K562 (cell line): ENCODE measurements around the gene PSMD8. TPM values are rescaled to one million over a fixed set of nuclear protein-coding genes. Genes with fewer than 3 reads are reported as not detected.

Experiments used
- ATAC-seq: fragments of 200-7000 bp; cut with Tn5 transposase; 3 replicates; pipeline ENCODE4 v1.9.1; 2020; ENCODE audit warnings: moderate library complexity
- BruUV-seq: library from RNA; stranded (reverse); fragments of 400-500 nt; replicated peaks from 2 replicates; lab custom pipeline; 2021; lab: Mats Ljungman, UMichigan
- CTCF ChIA-PET: fragments of 300-600 bp; formaldehyde crosslinking; extraction: SDS; loops from one replicate; lab custom pipeline; 2021; ENCODE audit warnings: low intra/inter-chr PET ratio; lab: Yijun Ruan, JAX
- POLR2A ChIA-PET: fragments of 300-600, 350-650 bp; sonication (Branson Sonifier 250); formaldehyde crosslinking; extraction: SDS; loops from one replicate; lab custom pipeline; 2021; ENCODE audit warnings: antibody characterized with exemption, inconsistent platforms; lab: Yijun Ruan, JAX
- DNase-seq, 4 experiments: peaks; one replicate each; pipeline versions ENCODE4 v3.0.0 to v3.0.0-alpha.2; 2011 to 2018; ENCODE audit warnings: low spot score in 3 of 4, mixed read lengths in 3 of 4; ENCODE audit errors: extremely low read depth in 1 of 4
- FAIRE-seq: peaks from 2 replicates; lab custom pipeline; 2011; peaks lifted over from hg19 to GRCh38; lab: Jason Lieb, UNC
- H2AFZ ChIP-seq: 2 replicates; pipeline ENCODE4 v1.6.0; 2011; ENCODE audit warnings: low read depth, low read length, control low read depth, inconsistent platforms
- H3K27ac ChIP-seq: fragments of 200-600 bp; 3 replicates; pipeline ENCODE4 v1.8.0; 2011; ENCODE audit warnings: low read depth, mild to moderate bottlenecking, control low read depth, inconsistent platforms, low read length, moderate library complexity, mixed read lengths; ENCODE audit errors: extremely low read depth
- H3K27me3 ChIP-seq, 2 experiments: fragments of 300-600 bp in 1 of 2; 2 replicates in 1 of 2; 3 replicates in 1 of 2; pipeline versions ENCODE4 v1.6.0 to v1.8.0; 2011; ENCODE audit warnings: inconsistent platforms in 2 of 2, low read length in 2 of 2, mild to moderate bottlenecking in 1 of 2, mixed read lengths in 1 of 2, moderate library complexity in 1 of 2; ENCODE audit not compliant: control insufficient read depth in 2 of 2, insufficient read depth in 2 of 2
- H3K36me3 ChIP-seq: fragments of 300-600 bp; 3 replicates; pipeline ENCODE4 v1.8.0; 2011; ENCODE audit warnings: mild to moderate bottlenecking, low read length, inconsistent platforms; ENCODE audit not compliant: control insufficient read depth, insufficient read depth
- H3K4me1 ChIP-seq, 2 experiments: fragments of 200-600 bp in 1 of 2; replicated peaks in 1 of 2; 2 replicates in 1 of 2; 3 replicates in 1 of 2; pipeline versions ENCODE4 v1.5.1 to v1.8.0; 2011; ENCODE audit warnings: inconsistent platforms in 2 of 2, low read length in 2 of 2, mild to moderate bottlenecking in 1 of 2, mixed read lengths in 1 of 2, moderate library complexity in 1 of 2; ENCODE audit not compliant: control insufficient read depth in 2 of 2, insufficient read depth in 2 of 2
- H3K4me2 ChIP-seq: 2 replicates; pipeline ENCODE4 v1.6.1; 2011; ENCODE audit warnings: low read length, control low read depth, inconsistent platforms, mixed read lengths; ENCODE audit not compliant: insufficient read depth
- H3K4me3 ChIP-seq: fragments of 200-600 bp; sonication (generic), shearing (Covaris generic); 2 replicates; pipeline ENCODE4 v1.5.1; 2016; ENCODE audit warnings: control low read depth, inconsistent platforms
- H3K79me2 ChIP-seq: fragments of 200-600 bp; 3 replicates; pipeline ENCODE4 v1.8.0; 2011; ENCODE audit warnings: low read length, inconsistent platforms; ENCODE audit not compliant: control insufficient read depth, insufficient read depth
- H3K9ac ChIP-seq, 2 experiments: 2 replicates each; pipeline versions ENCODE4 v1.6.0 to v1.6.1; 2011; ENCODE audit warnings: low read depth in 2 of 2, low read length in 2 of 2, control low read depth in 1 of 2, inconsistent platforms in 1 of 2, mild to moderate bottlenecking in 1 of 2, mixed read lengths in 1 of 2; ENCODE audit not compliant: insufficient read depth in 1 of 2
- H3K9me1 ChIP-seq: one replicate; pipeline ENCODE4 v1.6.0; 2011; ENCODE audit warnings: inconsistent platforms, mild to moderate bottlenecking, low read length, moderate library complexity; ENCODE audit not compliant: control insufficient read depth, insufficient read depth
- H3K9me3 ChIP-seq: replicated peaks from 2 replicates; pipeline ENCODE4 v1.5.1; 2011; ENCODE audit warnings: low read depth, low read length, inconsistent platforms; ENCODE audit not compliant: control insufficient read depth, insufficient read depth
- H4K20me1 ChIP-seq: replicated peaks from 2 replicates; pipeline ENCODE4 v1.6.1; 2011; ENCODE audit warnings: low read length, inconsistent platforms, mixed read lengths; ENCODE audit not compliant: control insufficient read depth, insufficient read depth
- EGR1 ChIP-seq: fragments of 450-650 bp; conservative IDR thresholded peaks from 2 replicates; pipeline ENCODE4 v1.6.1; 2017; ENCODE audit warnings: mild to moderate bottlenecking
- FUS ChIP-seq: fragments of 200-400 bp; formaldehyde crosslinking; optimal IDR thresholded peaks from 2 replicates; pipeline ENCODE3; 2017; ENCODE audit warnings: low read depth, low read length
- KLF6 ChIP-seq: fragments of 250-450 bp; sonication (Bioruptor Pico); IDR thresholded peaks from 2 replicates; pipeline ENCODE4 v1.4.0; 2020; ENCODE audit warnings: mild to moderate bottlenecking, moderate library complexity, borderline replicate concordance
- MAFK ChIP-seq: IDR thresholded peaks from 2 replicates; pipeline ENCODE4 v1.6.1; 2011; ENCODE audit warnings: low read length, improper control_type of control experiment
- NFRKB ChIP-seq: fragments of 450-650 bp; IDR thresholded peaks from 2 replicates; pipeline ENCODE4 v1.6.1; 2016; ENCODE audit warnings: low read depth
- POLR2G ChIP-seq: fragments of 200-400 bp; formaldehyde crosslinking; IDR thresholded peaks from 2 replicates; pipeline ENCODE4 v1.6.1; 2017; ENCODE audit warnings: low read depth, mild to moderate bottlenecking, antibody characterized with exemption, low read length, moderate library complexity
- RBFOX2 ChIP-seq: fragments of 200-400 bp; formaldehyde crosslinking; IDR thresholded peaks from 2 replicates; pipeline ENCODE4 v1.6.1; 2017; ENCODE audit warnings: low read depth, mild to moderate bottlenecking, low read length, moderate library complexity
- RBM22 ChIP-seq: fragments of 200-400 bp; formaldehyde crosslinking; IDR thresholded peaks from 2 replicates; pipeline ENCODE4 v1.6.1; 2018; ENCODE audit warnings: low read length, low read depth; ENCODE audit not compliant: poor library complexity, severe bottlenecking
- TARDBP ChIP-seq: fragments of 450-650 bp; IDR thresholded peaks from 2 replicates; pipeline ENCODE4 v1.6.1; 2016
- TCF7 ChIP-seq: sonication (generic); IDR thresholded peaks from 2 replicates; pipeline ENCODE4 v1.6.1; 2016; ENCODE audit warnings: antibody characterized with exemption, borderline replicate concordance
- WGBS: fragments of 100-300 bp; shearing (Covaris generic); methylation state at CpG from one replicate; pipeline ENCODE4 v1.1.6; 2016; ENCODE audit warnings: low coverage, mixed read lengths; ENCODE audit not compliant: insufficient coverage; ENCODE audit errors: missing lambda C conversion rate; 5-methylcytosine and 5-hydroxymethylcytosine counted together
- in situ Hi-C: fragments of 300-500 bp; cut with MboI; formaldehyde crosslinking; loops from 4 replicates; pipeline ENCODE4 v1.15.0; 2018; ENCODE audit warnings: inconsistent platforms, mixed read lengths
- intact Hi-C: fragments of 100-400 bp; cut with micrococcal nuclease; formaldehyde crosslinking; loops from 2 replicates; pipeline ENCODE4 v1.14.2; 2022
- polyA plus RNA-seq, 8 experiments: library from polyadenylated mRNA; depleted of rRNA in 4 of 8; stranded (reverse) in 5 of 8; unstranded in 3 of 8; fragments of >200 nt; fragmentation: Nextera tagmentation in 2 of 8; fragmentation: Illumina TruSeq in 1 of 8; extraction: Ambion mirVana in 2 of 8; extraction: Trizol in 1 of 8; gene quantifications; 2 replicates each; pipeline versions ENCODE4 v1.2.1 to v1.2.3, GENCODE V29; 2011 to 2014; ENCODE audit warnings: inconsistent platforms in 1 of 8, missing spikeins in 1 of 8
- total RNA-seq, 7 experiments: library from RNA; depleted of rRNA in 6 of 7; stranded (reverse); fragments of >200 nt in 6 of 7; fragmentation: Illumina TruSeq in 2 of 7; extraction: Trizol in 2 of 7; gene quantifications; 2 replicates each; pipeline versions ENCODE4 v1.2.1 to v1.2.3, GENCODE V29; 2011 to 2021; ENCODE audit warnings: low replicate concordance in 1 of 7
- TF ChIP-seq, protein P1 (sequence below), 2 experiments: fragments of 200-800 bp in 1 of 2; sonication (Bioruptor generic) in 1 of 2; sonication (generic) in 1 of 2; formaldehyde crosslinking in 1 of 2; IDR thresholded peaks in 1 of 2; conservative IDR thresholded peaks in 1 of 2; 2 replicates each; pipeline versions ENCODE4 v1.5.0 to v1.6.1; 2016 to 2020; ENCODE audit warnings: missing compliant biosample characterization in 1 of 2, missing genetic modification characterization in 1 of 2, missing genetic modification reagents in 1 of 2
- TF ChIP-seq, protein P2 (sequence below): sonication (generic); formaldehyde crosslinking; IDR thresholded peaks from 2 replicates; pipeline ENCODE4 v1.8.1; 2023; ENCODE audit warnings: mild to moderate bottlenecking, missing genetic modification reagents

The PSMD8 gene
- total and polyA plus RNA-seq, 9 of the 15 experiments (the other 6 are each of a cell fraction or from before 2014, with no cell fraction given) = 130 to 583 (median 315) TPM

DNA sequence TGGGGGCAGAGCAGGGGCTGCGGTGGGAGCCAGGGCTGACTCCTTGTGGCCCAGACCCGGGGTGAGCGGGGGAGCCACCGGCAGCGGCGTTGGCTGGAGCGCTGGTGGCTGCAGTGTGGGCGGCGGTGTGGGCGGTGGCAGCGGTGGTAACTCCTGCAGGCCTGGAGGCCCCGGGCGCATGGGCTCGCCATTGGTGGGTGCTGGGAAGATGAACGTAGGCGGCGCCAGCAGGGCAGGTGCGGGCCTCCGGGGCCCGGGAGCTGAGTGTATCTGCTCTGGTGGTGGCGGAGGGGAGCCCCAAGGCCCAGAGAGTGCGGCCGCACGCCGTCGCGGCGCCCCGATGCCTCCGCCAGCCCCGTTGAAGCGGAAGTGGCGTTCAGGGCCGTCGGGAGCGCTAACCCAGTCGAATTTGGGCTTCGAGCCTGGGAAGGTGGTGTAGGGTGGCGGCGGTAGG is 11.5 kb downstream of the PSMD8 start:
- peaks cover 3% of the 10 kb centered on the region; the same call in 1 of the 2 replicates for H4K20me1 ChIP-seq
- POLR2A ChIA-PET = interaction anchor here (0.6 to 2.6 kb wide), 4 partner anchors 10 to 151 kb away, joined by 3 to 28 read pairs (median 8); partner anchors contain the start of gene PSMD8
- DNase-seq (peak in 2 of 4 experiments; percentile 29 to 33), FAIRE-seq (no peak), ATAC-seq (no peak)
- H3K9me3 ChIP-seq = no peaks in the 10 kb centered on the region
- TF ChIP-seq, protein P1, sequence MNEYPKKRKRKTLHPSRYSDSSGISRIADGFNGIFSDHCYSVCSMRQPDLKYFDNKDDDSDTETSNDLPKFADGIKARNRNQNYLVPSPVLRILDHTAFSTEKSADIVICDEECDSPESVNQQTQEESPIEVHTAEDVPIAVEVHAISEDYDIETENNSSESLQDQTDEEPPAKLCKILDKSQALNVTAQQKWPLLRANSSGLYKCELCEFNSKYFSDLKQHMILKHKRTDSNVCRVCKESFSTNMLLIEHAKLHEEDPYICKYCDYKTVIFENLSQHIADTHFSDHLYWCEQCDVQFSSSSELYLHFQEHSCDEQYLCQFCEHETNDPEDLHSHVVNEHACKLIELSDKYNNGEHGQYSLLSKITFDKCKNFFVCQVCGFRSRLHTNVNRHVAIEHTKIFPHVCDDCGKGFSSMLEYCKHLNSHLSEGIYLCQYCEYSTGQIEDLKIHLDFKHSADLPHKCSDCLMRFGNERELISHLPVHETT (CRISPR knock-in tag; conservative IDR thresholded peaks at IDR 0.05 in 1 of 2, IDR thresholded peaks at IDR 0.05 in 1 of 2) = no peak
- no peak for TF ChIP-seq NFRKB
- TF ChIP-seq, protein P2, sequence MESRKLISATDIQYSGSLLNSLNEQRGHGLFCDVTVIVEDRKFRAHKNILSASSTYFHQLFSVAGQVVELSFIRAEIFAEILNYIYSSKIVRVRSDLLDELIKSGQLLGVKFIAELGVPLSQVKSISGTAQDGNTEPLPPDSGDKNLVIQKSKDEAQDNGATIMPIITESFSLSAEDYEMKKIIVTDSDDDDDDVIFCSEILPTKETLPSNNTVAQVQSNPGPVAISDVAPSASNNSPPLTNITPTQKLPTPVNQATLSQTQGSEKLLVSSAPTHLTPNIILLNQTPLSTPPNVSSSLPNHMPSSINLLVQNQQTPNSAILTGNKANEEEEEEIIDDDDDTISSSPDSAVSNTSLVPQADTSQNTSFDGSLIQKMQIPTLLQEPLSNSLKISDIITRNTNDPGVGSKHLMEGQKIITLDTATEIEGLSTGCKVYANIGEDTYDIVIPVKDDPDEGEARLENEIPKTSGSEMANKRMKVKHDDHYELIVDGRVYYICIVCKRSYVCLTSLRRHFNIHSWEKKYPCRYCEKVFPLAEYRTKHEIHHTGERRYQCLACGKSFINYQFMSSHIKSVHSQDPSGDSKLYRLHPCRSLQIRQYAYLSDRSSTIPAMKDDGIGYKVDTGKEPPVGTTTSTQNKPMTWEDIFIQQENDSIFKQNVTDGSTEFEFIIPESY (CRISPR knock-in tag) = 0 out of 2 replicates have a peak, but pooled peaks have one; percentile 48
- TF ChIP-seq RBFOX2 = peak; percentile 57
- TF ChIP-seq RBM22 = peak; percentile 24
- no peak for TF ChIP-seq KLF6 (CRISPR knock-in tag)
- peak; percentile 26; the same call in 1 of the 2 replicates for TF ChIP-seq EGR1
- TF ChIP-seq TCF7 = no peak
- TF ChIP-seq MAFK = no peak
- no peak for TF ChIP-seq TARDBP
- TF ChIP-seq POLR2G = peak; percentile 78
- peak; percentile 19 for TF ChIP-seq FUS
- peaks cover 2 to 53% of the 10 kb centered on the region in 2 experiments; a peak in 3 of 5 replicates for H3K4me1 ChIP-seq
- no peak overlapping the region for H3K27ac ChIP-seq
- in situ Hi-C loops (no loop called here), intact Hi-C loops (loop anchor here (5.0 kb wide), 2 partner anchors 49 to 144 kb away; partner anchors contain the start of gene CATSPERG)
- CTCF ChIA-PET = interaction anchor here (1.1 kb wide), 1 partner anchor 142 kb away, joined by 4 read pairs; no protein-coding TSS in a partner anchor
- no peak overlapping the region for H2AFZ ChIP-seq
- 100% methylated on average over 4 of the region's 40 CpGs for WGBS
- peaks cover 54% of the 10 kb centered on the region; the same call in 2 of the 3 replicates for H3K36me3 ChIP-seq
- H3K9ac ChIP-seq = no peak overlapping the region
- H3K4me2 ChIP-seq = no peak overlapping the region
- H3K27me3 ChIP-seq = no peaks in the 10 kb centered on the region
- BruUV-seq = no TSS peak
- H3K79me2 ChIP-seq = 0 out of 3 replicates have a peak, but pooled peaks cover 2% of the 10 kb centered on the region
- no peak overlapping the region for H3K4me3 ChIP-seq
- H3K9me1 ChIP-seq = peaks cover 3% of the 10 kb centered on the region
